HepG2 (cell line): ENCODE measurements around the gene RTN4. TPM values are rescaled to one million over a fixed set of nuclear protein-coding genes. Genes with fewer than 3 reads are reported as not detected.

Source experiments
- DBP ChIP-seq: sonication (generic); formaldehyde crosslinking; IDR thresholded peaks from 2 replicates; pipeline ENCODE4 v1.4.0; 2020; ENCODE audit warnings: missing genetic modification reagents; ENCODE audit errors: not compliant biosample characterization
- ETV5 ChIP-seq: IDR thresholded peaks from 2 replicates; pipeline ENCODE4 v1.6.1; 2018; ENCODE audit warnings: missing biosample characterization, missing genetic modification reagents, inconsistent platforms, borderline replicate concordance
- FOXA3 ChIP-seq: IDR thresholded peaks from 2 replicates; pipeline ENCODE4 v1.6.1; 2016; ENCODE audit warnings: missing genetic modification reagents, missing compliant biosample characterization
- FOXP1 ChIP-seq, 2 experiments: fragments of 450-650 bp in 1 of 2; IDR thresholded peaks; 2 replicates each; pipeline ENCODE4 v1.6.1; 2017 to 2018; ENCODE audit warnings: antibody characterized with exemption in 1 of 2
- HMGXB4 ChIP-seq, 2 experiments: sonication (generic) in 1 of 2; formaldehyde crosslinking in 1 of 2; IDR thresholded peaks; 2 replicates each; pipeline versions ENCODE4 v1.4.0 to v1.6.1; 2018 to 2020; ENCODE audit warnings: missing genetic modification reagents in 2 of 2, borderline replicate concordance in 1 of 2, low read depth in 1 of 2, mild to moderate bottlenecking in 1 of 2, missing biosample characterization in 1 of 2
- MBD4 ChIP-seq: IDR thresholded peaks from 2 replicates; pipeline ENCODE4 v1.6.1; 2012; ENCODE audit warnings: low read length, inconsistent platforms, borderline replicate concordance
- MNT ChIP-seq: fragments of 450-650 bp; IDR thresholded peaks from 2 replicates; pipeline ENCODE4 v1.6.1; 2016
- MXD4 ChIP-seq: IDR thresholded peaks from 2 replicates; pipeline ENCODE4 v1.6.1; 2016; ENCODE audit warnings: mild to moderate bottlenecking, missing biosample characterization, missing genetic modification reagents
- NFATC3 ChIP-seq: sonication (generic); formaldehyde crosslinking; IDR thresholded peaks from 2 replicates; pipeline ENCODE4 v1.5.1; 2020; ENCODE audit warnings: mild to moderate bottlenecking, missing genetic modification reagents
- TEAD3 ChIP-seq: optimal IDR thresholded peaks from 2 replicates; pipeline ENCODE3; 2016; ENCODE audit warnings: borderline replicate concordance
- ZNF326 ChIP-seq: sonication (generic); formaldehyde crosslinking; IDR thresholded peaks from 2 replicates; pipeline ENCODE4 v1.4.0; 2020; ENCODE audit warnings: missing genetic modification reagents, borderline replicate concordance
- ZNF367 ChIP-seq: sonication (generic); formaldehyde crosslinking; IDR thresholded peaks from 2 replicates; pipeline ENCODE4 v1.4.0; 2020; ENCODE audit warnings: missing genetic modification reagents, borderline replicate concordance
- ZNF430 ChIP-seq: sonication (generic); formaldehyde crosslinking; IDR thresholded peaks from 2 replicates; pipeline ENCODE4 v1.9.0; 2021; ENCODE audit warnings: mild to moderate bottlenecking, missing genetic modification reagents
- ZNF781 ChIP-seq: sonication (generic); formaldehyde crosslinking; IDR thresholded peaks from 2 replicates; pipeline ENCODE4 v1.5.1; 2020; ENCODE audit warnings: borderline replicate concordance, mild to moderate bottlenecking, missing genetic modification reagents; ENCODE audit errors: not compliant biosample characterization
- polyA plus RNA-seq, 8 experiments: library from polyadenylated mRNA; depleted of rRNA in 3 of 8; stranded (reverse) in 7 of 8; unstranded in 1 of 8; fragments of >200 nt; fragmentation: Illumina TruSeq in 4 of 8; extraction: Trizol in 4 of 8; gene quantifications; 2 replicates each; pipeline versions ENCODE4 v1.2.1 to v1.2.3, GENCODE V29; 2011 to 2016; ENCODE audit warnings: low read depth in 4 of 8, missing spikeins in 1 of 8, mixed read lengths in 1 of 8; ENCODE audit not compliant: insufficient read depth in 1 of 8
- total RNA-seq, 5 experiments: library from RNA; depleted of rRNA; stranded (reverse); fragments of >200 nt; fragmentation: Illumina TruSeq; extraction: Trizol; gene quantifications; 2 replicates each; pipeline ENCODE4 v1.2.3, GENCODE V29; 2016; ENCODE audit warnings: low read depth in 1 of 5
- TF ChIP-seq, protein P1 (sequence below): sonication (generic); formaldehyde crosslinking; IDR thresholded peaks from 2 replicates; pipeline ENCODE4 v1.5.1; 2020; ENCODE audit warnings: missing genetic modification reagents, mild to moderate bottlenecking, borderline replicate concordance
- TF ChIP-seq, protein P2 (sequence below): IDR thresholded peaks from 2 replicates; pipeline ENCODE4 v1.6.1; 2016; ENCODE audit warnings: missing compliant biosample characterization, missing genetic modification reagents, borderline replicate concordance
- TF ChIP-seq, protein P3 (sequence below): IDR thresholded peaks from 2 replicates; pipeline ENCODE4 v1.4.0; 2020; ENCODE audit warnings: mild to moderate bottlenecking, missing genetic modification reagents

RTN4 gene
- total and polyA plus RNA-seq, 2 of the 13 experiments (the other 11 are each of a cell fraction or from before 2014, with no cell fraction given) = 98.4 to 133 TPM

- TF ChIP-seq HMGXB4 (CRISPR knock-in tag; IDR thresholded peaks at IDR 0.05; ENCODE audit: borderline replicate concordance in 1 of 2, low read depth in 1 of 2) (peak; percentile 78 to 86), NFATC3 (CRISPR knock-in tag) (no peak), TEAD3 (CRISPR knock-in tag) (peak; percentile 56), MXD4 (CRISPR knock-in tag) (peak; percentile 79), ZNF326 (CRISPR knock-in tag) (no peak), ZNF430 (CRISPR knock-in tag) (peak; percentile 98), ZNF781 (CRISPR knock-in tag) (peak; percentile 86), ETV5 (CRISPR knock-in tag) (peak; percentile 48), MNT (no peak), ZNF367 (CRISPR knock-in tag) (no peak; the same call in 1 of the 2 replicates), FOXP1 (IDR thresholded peaks at IDR 0.05) (no peak), FOXP1 (CRISPR knock-in tag; IDR thresholded peaks at IDR 0.05) (no peak), MBD4 (no peak), DBP (CRISPR knock-in tag) (no peak), FOXA3 (CRISPR knock-in tag) (0 out of 2 replicates have a peak, but pooled peaks have one; percentile 36)
- TF ChIP-seq, protein P1, sequence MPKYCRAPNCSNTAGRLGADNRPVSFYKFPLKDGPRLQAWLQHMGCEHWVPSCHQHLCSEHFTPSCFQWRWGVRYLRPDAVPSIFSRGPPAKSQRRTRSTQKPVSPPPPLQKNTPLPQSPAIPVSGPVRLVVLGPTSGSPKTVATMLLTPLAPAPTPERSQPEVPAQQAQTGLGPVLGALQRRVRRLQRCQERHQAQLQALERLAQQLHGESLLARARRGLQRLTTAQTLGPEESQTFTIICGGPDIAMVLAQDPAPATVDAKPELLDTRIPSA (CRISPR knock-in tag) = no peak
- TF ChIP-seq, protein P2, sequence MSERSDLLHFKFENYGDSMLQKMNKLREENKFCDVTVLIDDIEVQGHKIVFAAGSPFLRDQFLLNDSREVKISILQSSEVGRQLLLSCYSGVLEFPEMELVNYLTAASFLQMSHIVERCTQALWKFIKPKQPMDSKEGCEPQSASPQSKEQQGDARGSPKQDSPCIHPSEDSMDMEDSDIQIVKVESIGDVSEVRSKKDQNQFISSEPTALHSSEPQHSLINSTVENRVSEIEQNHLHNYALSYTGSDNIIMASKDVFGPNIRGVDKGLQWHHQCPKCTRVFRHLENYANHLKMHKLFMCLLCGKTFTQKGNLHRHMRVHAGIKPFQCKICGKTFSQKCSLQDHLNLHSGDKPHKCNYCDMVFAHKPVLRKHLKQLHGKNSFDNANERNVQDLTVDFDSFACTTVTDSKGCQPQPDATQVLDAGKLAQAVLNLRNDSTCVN (CRISPR knock-in tag) = peak; percentile 60; the same call in 1 of the 2 replicates
- TF ChIP-seq, protein P3, sequence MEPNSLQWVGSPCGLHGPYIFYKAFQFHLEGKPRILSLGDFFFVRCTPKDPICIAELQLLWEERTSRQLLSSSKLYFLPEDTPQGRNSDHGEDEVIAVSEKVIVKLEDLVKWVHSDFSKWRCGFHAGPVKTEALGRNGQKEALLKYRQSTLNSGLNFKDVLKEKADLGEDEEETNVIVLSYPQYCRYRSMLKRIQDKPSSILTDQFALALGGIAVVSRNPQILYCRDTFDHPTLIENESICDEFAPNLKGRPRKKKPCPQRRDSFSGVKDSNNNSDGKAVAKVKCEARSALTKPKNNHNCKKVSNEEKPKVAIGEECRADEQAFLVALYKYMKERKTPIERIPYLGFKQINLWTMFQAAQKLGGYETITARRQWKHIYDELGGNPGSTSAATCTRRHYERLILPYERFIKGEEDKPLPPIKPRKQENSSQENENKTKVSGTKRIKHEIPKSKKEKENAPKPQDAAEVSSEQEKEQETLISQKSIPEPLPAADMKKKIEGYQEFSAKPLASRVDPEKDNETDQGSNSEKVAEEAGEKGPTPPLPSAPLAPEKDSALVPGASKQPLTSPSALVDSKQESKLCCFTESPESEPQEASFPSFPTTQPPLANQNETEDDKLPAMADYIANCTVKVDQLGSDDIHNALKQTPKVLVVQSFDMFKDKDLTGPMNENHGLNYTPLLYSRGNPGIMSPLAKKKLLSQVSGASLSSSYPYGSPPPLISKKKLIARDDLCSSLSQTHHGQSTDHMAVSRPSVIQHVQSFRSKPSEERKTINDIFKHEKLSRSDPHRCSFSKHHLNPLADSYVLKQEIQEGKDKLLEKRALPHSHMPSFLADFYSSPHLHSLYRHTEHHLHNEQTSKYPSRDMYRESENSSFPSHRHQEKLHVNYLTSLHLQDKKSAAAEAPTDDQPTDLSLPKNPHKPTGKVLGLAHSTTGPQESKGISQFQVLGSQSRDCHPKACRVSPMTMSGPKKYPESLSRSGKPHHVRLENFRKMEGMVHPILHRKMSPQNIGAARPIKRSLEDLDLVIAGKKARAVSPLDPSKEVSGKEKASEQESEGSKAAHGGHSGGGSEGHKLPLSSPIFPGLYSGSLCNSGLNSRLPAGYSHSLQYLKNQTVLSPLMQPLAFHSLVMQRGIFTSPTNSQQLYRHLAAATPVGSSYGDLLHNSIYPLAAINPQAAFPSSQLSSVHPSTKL (CRISPR knock-in tag) = peak; percentile 65
These were observed at the start of gene RTN4 (continued) for GRCh38 chr2:55050100-55050994.
